GM10847 (cell line): ENCODE data around the gene STKLD1.

Experiments
- POLR2A ChIP-seq: IDR thresholded peaks from 2 replicates; pipeline ENCODE4 v1.6.1; 2011; ENCODE audit not compliant: insufficient read length; ENCODE audit errors: extremely low read depth

Gene STKLD1

GRCh38 chr9:133417541-133418461 is 41.6 kb downstream of the STKLD1 start, which contains the start of gene REXO4:
Gene REXO4 (minus strand): TSS chr9:133418010. CDS start chr9:133417844, 166 bp downstream.
- peak; percentile 48 for TF ChIP-seq POLR2A

GRCh38 chr9:133419005-133419404 is 42.8 kb downstream of the STKLD1 start:
- TF ChIP-seq POLR2A: no peak

GRCh38 chr9:133420392-133420827 is 44.2 kb downstream of the STKLD1 start:
- no peak for TF ChIP-seq POLR2A

GRCh38 chr9:133421615-133422542 is 45.7 kb downstream of the STKLD1 start, which contains the start of gene ADAMTS13:
Gene ADAMTS13 (plus strand): TSS chr9:133422367. CDS start chr9:133422444, 77 bp downstream.
- no peak for TF ChIP-seq POLR2A

GRCh38 chr9:133423216-133423615 is 47.0 kb downstream of the STKLD1 start:
- no peak for TF ChIP-seq POLR2A

- no peak for TF ChIP-seq POLR2A
Observed at GRCh38 chr9:133424187-133424586, 48.0 kb downstream of the STKLD1 start.

GRCh38 chr9:133425049-133425632 is 49.0 kb downstream of the STKLD1 start:
- no peak for TF ChIP-seq POLR2A

GRCh38 chr9:133426011-133426410 is 49.8 kb downstream of the STKLD1 start:
- TF ChIP-seq POLR2A: no peak

GRCh38 chr9:133427658-133428348 is 51.6 kb downstream of the STKLD1 start:
- no peak for TF ChIP-seq POLR2A

- no peak for TF ChIP-seq POLR2A
Observed at GRCh38 chr9:133428617-133429101, 52.5 kb downstream of the STKLD1 start.

- TF ChIP-seq POLR2A: no peak
Observed at GRCh38 chr9:133429214-133429613, 53.0 kb downstream of the STKLD1 start.

GRCh38 chr9:133429641-133430161 is 53.5 kb downstream of the STKLD1 start:
- no peak for TF ChIP-seq POLR2A

- TF ChIP-seq POLR2A: no peak
Observed at GRCh38 chr9:133430244-133430643, 54.1 kb downstream of the STKLD1 start.

- no peak for TF ChIP-seq POLR2A
Observed at GRCh38 chr9:133433351-133433843, 57.2 kb downstream of the STKLD1 start.
